ENCODE measurements around the gene FAM174A.
"Not testable (repeated sequence)": the region's sequence is repeated elsewhere in the genome, so short reads cannot be mapped to it uniquely, and the experiment has no call there.

The FAM174A gene

DNA sequence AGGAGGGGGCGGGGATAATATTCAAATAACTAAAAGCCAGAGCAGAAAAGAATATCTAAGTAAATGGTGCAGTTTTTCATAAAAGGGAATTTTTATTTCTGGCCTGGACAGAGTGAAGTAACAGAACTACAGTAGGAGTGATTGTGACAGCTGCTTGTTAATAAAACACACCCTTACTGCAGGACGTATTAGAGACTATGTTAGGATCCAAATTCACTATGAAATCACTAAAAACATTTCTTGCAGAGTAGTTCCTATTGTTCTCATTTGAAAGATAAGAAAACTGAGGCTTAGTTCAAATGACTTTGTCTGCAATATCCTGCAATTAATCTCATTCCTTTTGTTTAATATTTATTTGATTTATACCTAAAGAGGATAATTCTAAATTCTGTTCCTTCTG, 39.5 kb downstream of the FAM174A start:
- DNase-seq (ENCODE audit: insufficient read length, low spot score) = no peak
- FAIRE-seq = no peak

GRCh38 chr5:100575815-100576214, 40.6 kb downstream of the FAM174A start:
- FAIRE-seq (no peak), DNase-seq (ENCODE audit: insufficient read length, low spot score) (no peak)

DNA sequence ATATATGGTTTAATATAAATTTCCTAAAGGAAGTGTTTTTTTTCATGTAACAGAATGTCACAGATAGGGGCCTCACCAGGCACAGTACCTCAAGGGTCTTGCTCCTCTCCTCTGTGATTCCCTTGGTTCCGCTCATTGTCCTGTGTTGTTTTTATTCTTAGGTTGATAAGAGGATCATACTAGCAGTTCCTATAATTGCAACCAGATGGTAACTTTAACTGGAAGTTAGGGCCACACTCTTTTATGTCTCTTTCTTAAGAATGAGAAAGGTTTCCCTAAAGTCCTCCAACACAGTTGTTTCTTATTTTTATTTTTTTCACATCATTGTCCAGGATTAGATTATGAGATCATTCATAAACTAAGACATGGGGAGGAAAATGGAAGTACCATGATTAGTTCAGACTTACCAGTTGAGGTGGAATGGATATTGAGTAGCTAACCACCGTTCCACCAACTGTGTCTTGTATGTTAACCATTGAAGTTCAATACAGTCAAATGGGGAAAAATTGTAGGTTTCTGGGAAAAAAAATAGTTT, 41.1 kb downstream of the FAM174A start:
- FAIRE-seq (no peak), DNase-seq (ENCODE audit: insufficient read length, low spot score) (no peak)

DNA sequence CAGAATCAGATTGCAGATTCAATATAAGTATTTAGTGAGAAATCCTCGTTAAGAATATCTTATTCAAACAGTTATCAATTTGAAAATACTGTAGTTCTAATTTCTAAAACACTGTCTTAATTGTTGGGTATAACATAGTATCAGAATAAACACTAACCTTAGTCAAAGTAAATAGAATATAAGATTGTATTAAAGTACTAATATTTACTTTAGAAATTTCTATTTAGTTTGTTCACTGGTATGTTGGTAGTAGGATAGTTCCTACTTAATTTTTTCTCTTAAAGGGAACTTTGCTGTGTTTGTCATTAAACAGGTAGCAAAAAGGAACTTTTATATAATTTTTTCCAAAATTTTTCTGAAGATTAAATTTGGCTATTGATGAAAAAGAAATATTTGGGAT, 42.3 kb downstream of the FAM174A start:
- DNase-seq (ENCODE audit: insufficient read length, low spot score) = no peak
- FAIRE-seq = no peak

DNA sequence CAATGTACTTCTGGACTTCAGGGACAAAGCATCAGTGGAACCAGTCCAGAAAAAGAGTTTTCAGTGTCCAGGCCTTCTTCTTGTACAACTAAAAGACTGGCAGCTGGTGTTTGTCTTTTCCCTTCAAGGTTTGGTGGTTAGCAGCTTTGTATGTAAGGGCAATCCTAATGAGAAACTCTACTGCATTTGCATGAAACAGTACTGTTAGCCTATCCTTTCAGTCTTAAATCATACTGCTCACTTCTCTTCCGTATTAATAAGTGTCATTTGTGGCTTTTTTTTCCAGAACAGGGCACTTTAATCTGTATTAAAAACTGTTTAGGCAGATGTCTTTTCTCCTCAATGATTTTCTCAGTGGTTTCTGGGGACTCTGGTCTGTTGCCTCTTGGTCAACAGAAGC, 48.9 kb downstream of the FAM174A start:
- no peak for DNase-seq (ENCODE audit: insufficient read length, low spot score)
- peak; percentile 82 for FAIRE-seq

GRCh38 chr5:100584889-100585288, 49.7 kb downstream of the FAM174A start:
- FAIRE-seq = no peak
- DNase-seq (ENCODE audit: insufficient read length, low spot score) = no peak

GRCh38 chr5:100590867-100591266, 55.7 kb downstream of the FAM174A start:
- DNase-seq (ENCODE audit: insufficient read length, low spot score) = no peak
- no peak for FAIRE-seq

DNA sequence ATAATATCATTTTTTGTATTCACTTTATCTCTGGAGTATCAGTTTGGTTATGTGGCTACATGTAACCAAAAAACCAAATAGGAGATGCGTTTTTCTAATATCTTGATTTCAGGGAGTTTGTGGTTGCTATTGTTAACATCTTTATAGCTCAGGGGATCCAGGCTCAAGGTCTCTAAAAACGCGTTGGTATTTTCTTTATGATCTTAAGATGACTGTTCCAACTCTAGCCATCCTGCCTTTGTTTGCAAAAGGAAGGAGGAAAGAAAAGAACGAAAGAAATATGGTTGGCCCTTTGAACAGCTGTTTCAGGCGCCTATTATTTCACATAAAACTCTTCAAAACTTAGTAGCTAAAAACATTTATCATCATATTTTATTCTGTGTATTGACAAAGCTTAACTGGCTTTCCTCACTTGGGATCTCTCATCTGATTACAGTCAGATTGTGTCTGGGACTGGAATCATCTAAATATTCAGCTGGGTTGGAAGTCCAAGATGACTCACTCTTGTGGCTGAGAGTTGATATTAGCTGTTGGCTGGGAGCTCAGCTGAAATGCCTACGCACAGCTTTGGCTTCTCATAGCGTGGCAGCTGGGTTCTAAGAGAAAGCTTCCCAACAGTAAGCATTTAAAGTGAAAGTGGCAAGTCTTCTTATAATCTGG, 60.1 kb downstream of the FAM174A start:
- no peak for FAIRE-seq

GRCh38 chr5:100595812-100596173, 60.6 kb downstream of the FAM174A start:
- DNase-seq (ENCODE audit: insufficient read length, low spot score) (no peak), FAIRE-seq (no peak)

More for the DNA sequence above, 60.1 kb downstream of the FAM174A start:
- no peak for DNase-seq (ENCODE audit: insufficient read length, low spot score)

DNA sequence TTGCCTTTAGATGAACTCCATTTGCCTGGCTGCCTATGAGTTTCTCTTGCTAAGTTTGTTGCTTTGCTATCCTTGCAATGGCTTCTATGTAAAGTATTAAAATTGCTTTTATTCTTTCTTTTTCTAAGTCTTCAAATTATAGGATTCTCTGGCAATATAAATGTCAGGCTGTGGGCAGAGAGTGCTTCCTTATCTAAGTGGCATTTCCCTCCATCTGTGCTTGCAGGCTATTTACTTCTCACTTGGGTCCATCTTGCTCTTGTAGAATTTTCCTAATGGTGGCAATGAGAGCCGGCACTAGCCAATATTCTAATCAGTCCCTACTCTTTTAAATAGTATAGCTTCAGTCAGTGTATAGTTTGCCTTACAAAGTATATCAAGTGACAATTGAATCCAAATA, 63.3 kb downstream of the FAM174A start:
- DNase-seq (ENCODE audit: insufficient read length, low spot score) (no peak), FAIRE-seq (no peak)

GRCh38 chr5:100600298-100600994, 65.3 kb downstream of the FAM174A start:
- DNase-seq (ENCODE audit: insufficient read length, low spot score) (no peak), FAIRE-seq (no peak)

DNA sequence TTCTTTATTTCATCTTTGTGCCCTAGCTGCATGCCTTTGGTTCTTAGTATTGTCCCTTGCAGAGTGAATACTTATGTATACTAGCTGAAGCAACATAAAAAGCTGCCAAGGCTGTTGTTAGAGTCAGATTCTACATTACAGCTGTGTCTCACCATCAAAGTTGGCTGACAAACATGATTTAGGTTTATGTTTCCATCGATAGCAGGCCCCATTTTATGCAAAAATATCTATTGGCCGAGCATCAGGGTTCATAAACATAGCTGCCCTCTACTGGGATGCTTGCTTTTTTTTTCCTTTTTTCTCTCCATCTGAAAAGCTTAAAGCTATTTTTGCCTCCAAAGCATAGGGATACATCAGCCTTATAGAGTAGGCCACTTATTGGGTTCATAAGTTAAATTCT, 68.0 kb downstream of the FAM174A start:
- no peak for DNase-seq (ENCODE audit: insufficient read length, low spot score)
- no peak for FAIRE-seq

- not testable (repeated sequence) for DNase-seq (ENCODE audit: insufficient read length, low spot score); FAIRE-seq
Measured at GRCh38 chr5:100604021-100604420, 68.8 kb downstream of the FAM174A start.

- DNase-seq (ENCODE audit: insufficient read length, low spot score) = no peak
- no peak for FAIRE-seq
Measured at GRCh38 chr5:100609594-100609993, 74.4 kb downstream of the FAM174A start.

DNA sequence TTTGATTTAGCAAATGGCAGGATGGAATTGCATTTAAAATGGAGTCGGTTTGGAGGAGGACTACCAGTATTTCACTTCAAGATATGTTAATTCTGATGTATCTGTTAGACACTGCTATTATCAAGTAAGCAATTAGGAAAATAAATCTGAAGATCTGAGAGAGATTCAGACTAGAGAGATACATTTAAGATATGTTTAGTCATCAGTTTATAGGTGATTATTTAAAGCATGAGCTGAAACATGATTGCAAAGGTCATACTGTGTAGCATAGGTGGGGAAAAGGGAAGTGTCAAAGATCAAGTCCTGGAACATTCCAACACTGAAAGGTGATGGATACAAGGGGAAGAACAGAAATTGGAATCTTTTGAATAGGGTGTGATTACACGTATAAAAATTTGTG, 79.1 kb downstream of the FAM174A start:
- no peak for FAIRE-seq
- no peak for DNase-seq (ENCODE audit: insufficient read length, low spot score)

DNA sequence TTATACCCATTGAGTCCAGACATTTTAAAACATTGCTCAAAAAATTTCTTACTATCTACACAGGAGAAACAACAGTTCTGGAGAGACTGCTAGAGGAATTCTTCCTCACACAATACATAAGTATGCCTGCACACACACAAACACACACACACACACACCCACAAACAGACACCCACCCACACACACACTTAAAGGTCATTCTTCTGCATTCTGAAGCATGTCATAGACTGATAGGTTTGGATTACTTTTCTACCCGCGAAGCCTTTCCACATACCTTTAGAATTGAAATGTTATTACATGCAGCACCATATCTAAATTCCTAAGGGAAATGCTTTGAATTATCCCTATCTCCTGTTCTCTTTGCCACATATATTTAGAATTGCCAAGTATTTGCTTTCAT, 80.2 kb downstream of the FAM174A start:
- FAIRE-seq (no peak), DNase-seq (ENCODE audit: insufficient read length, low spot score) (no peak)

DNA sequence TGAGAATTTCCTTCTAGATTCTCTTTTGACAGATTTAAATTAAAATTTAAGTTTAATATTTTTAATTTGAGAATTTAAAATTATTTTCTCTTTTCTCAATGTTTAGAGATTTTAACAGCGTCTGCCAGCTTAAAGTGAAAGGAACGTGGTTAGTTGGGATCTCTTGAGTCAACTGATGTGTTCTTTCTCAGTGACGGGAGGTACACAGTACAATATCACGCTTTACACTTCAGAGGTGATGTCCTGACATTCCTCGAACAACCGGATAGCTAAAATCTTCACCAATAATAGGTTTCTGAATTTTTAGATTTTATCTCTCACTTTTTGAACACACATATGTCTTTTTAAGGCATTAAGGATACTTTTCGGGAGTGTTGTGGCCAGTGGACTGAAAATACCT, 81.1 kb downstream of the FAM174A start:
- FAIRE-seq = no peak
- DNase-seq (ENCODE audit: insufficient read length, low spot score) = no peak

- DNase-seq (ENCODE audit: insufficient read length, low spot score) (no peak), FAIRE-seq (peak; percentile 18)
Measured at GRCh38 chr5:100616981-100617380, 81.8 kb downstream of the FAM174A start.

- DNase-seq (ENCODE audit: insufficient read length, low spot score) (no peak), FAIRE-seq (peak; percentile 74)
Measured at GRCh38 chr5:100623719-100624118, 88.5 kb downstream of the FAM174A start.

DNA sequence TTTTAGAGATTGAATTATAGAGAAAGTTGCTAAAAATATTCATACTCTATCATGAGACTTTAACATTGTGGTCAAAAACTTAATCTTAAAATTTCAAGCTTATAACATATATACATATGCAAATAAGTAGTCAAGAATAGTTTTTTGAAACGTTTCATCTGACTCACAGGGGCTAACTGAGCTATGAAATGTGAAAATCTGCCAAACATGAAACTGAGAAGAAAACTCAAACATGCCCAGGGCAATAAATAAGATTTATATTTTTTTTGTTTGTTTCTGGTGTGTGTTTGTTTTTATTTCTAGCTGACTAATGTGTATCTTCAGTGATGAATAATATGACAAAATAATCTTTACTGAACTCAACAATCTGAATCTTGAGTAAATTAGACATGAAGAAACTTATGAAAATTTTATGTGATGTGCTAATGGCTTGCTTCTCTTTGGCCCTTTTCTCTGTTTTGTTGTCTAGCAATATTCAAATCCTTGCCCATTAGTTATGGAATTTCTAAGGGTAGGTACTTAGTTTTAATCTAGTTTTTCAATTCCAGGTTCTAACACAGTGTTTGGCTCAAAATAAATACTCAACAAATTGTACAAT, 99.9 kb downstream of the FAM174A start:
- DNase-seq (ENCODE audit: insufficient read length, low spot score) (no peak), FAIRE-seq (no peak)
